ENCODE results near the gene SENP6. TPM values are rescaled to one million over a fixed set of nuclear protein-coding genes. Genes with fewer than 3 reads are reported as not detected.

SENP6 gene
- total and polyA plus RNA-seq, 9 of the 15 experiments (the other 6 are each of a cell fraction or from before 2014, with no cell fraction given): 11.1 to 79.4 (median 46.8) TPM

DNA sequence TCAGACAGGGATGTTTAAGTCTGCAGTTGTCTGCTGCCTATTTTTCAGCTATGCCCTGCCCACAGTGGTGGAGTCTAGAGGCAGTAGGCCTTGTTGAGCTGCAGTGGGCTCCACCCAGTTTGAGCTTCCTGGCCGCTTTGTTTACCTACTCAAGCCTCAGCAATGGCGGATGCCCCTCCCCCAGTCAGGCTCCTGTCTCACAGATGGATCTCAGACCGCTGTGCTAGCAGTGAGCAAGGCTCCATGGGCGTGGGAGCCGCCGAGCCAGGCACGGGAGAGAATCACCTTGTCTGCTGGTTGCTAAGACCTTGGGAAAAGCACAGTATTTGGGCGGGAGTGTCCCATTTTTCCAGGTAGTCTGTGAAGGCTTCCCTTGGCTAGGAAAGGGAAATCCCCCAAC lies 86.3 kb downstream of the SENP6 start (continued):
- peak in 1 of 3 experiments; percentile 42 for TF ChIP-seq YY1 (IDR thresholded peaks at IDR 0.05; ENCODE audit: borderline replicate concordance in 1 of 3, control insufficient read depth in 1 of 3, extremely low read depth in 1 of 3, insufficient read depth in 3 of 3, insufficient read length in 1 of 3, insufficient replicate concordance in 2 of 3, low read depth in 1 of 3, low read length in 2 of 3)
- TF ChIP-seq FOXK2 (conservative IDR thresholded peaks at IDR 0.05 in 1 of 2, IDR thresholded peaks at IDR 0.05 in 1 of 2; ENCODE audit: low read depth in 2 of 2): peak; percentile 63 to 75; a peak in 3 of 4 replicates

DNA sequence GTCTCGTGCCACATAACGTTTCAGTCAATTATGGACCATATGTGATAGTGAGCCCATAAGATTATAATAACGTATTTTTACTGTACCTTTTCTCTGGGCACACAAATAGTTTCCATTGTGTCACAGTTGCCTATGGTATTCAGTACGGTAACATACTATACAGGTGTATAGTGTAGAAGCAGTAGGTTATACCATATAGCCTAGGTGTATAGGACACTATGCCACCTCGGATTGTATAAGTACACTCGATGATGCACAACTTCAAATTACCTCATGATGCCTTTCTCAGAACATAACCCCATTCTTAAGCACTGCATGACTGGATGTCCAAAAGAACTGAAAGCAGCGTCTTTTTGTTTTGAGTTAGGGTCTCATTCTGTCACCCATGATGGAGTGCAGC lies 87.9 kb downstream of the SENP6 start:
- Histone ChIP-seq H3K79me2 (ENCODE audit: control insufficient read depth, insufficient read depth, low read length) (no peaks in the 10 kb centered on the region), H3K9ac (ENCODE audit: insufficient read depth in 1 of 2, low read depth in 2 of 2, low read length in 2 of 2) (no peak overlapping the region), H3K4me1 (replicated peaks in 1 of 2; ENCODE audit: control insufficient read depth in 2 of 2, insufficient read depth in 2 of 2, low read length in 2 of 2) (peaks cover 0 to 6% of the 10 kb centered on the region in 2 experiments; a peak in 1 of 5 replicates), H3K4me2 (ENCODE audit: insufficient read depth, low read length) (no peak overlapping the region), H3K9me1 (ENCODE audit: control insufficient read depth, insufficient read depth, low read length) (no peaks in the 10 kb centered on the region), H3K27me3 (ENCODE audit: control insufficient read depth in 2 of 2, insufficient read depth in 2 of 2, low read length in 2 of 2) (no peaks in the 10 kb centered on the region), H3K9me3 (replicated peaks; ENCODE audit: control insufficient read depth, insufficient read depth, low read depth, low read length) (no peaks in the 10 kb centered on the region), H3K4me3 (no peak overlapping the region), H3K36me3 (ENCODE audit: control insufficient read depth, insufficient read depth, low read length) (peaks cover 31% of the 10 kb centered on the region; the same call in 2 of the 3 replicates), H2AFZ (ENCODE audit: low read depth, low read length) (no peak overlapping the region), H4K20me1 (replicated peaks; ENCODE audit: control insufficient read depth, insufficient read depth, low read length) (no peaks in the 10 kb centered on the region), H3K27ac (ENCODE audit: extremely low read depth, low read depth, low read length) (no peak overlapping the region)
- DNase-seq (ENCODE audit: extremely low read depth in 1 of 4, low spot score in 3 of 4): no peak
- ChIA-PET CTCF (ENCODE audit: low intra/inter-chr PET ratio) (no interaction called here), POLR2A (no interaction called here)
- no TSS peak for BruUV-seq (replicated peaks)
- 77% methylated on average over 7 of the region's 7 CpGs for WGBS (ENCODE audit: insufficient coverage, low coverage, missing lambda C conversion rate)
- no peak for FAIRE-seq
- ATAC-seq: peak; percentile 25; the same call in 2 of the 3 replicates
- intact Hi-C loops (cut with micrococcal nuclease) (no loop called here), in situ Hi-C loops (cut with MboI) (no loop called here)
- TF ChIP-seq, protein P1, sequence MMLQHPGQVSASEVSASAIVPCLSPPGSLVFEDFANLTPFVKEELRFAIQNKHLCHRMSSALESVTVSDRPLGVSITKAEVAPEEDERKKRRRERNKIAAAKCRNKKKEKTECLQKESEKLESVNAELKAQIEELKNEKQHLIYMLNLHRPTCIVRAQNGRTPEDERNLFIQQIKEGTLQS (IDR thresholded peaks at IDR 0.05): no peak
- TF ChIP-seq, protein P1 (CRISPR knock-in tag; conservative IDR thresholded peaks at IDR 0.05): no peak
- TF ChIP-seq NFE2L1 (tag; IDR thresholded peaks at IDR 0.05; ENCODE audit: borderline replicate concordance, low read depth): no peak
- TF ChIP-seq POLR2A (conservative IDR thresholded peaks at IDR 0.05): 0 out of 2 replicates have a peak, but pooled peaks have one; percentile 13

All from K562 (cell line).